B cell (primary cell): ENCODE data around the gene PEX10. TPM values are rescaled to one million over a fixed set of nuclear protein-coding genes. Genes with fewer than 3 reads are reported as not detected.

ENCODE experiments used
- ATAC-seq: fragments of 200-7000 bp; cut with Tn5 transposase; one replicate; pipeline ENCODE4 v1.10.0; 2021; ENCODE audit warnings: low read depth, mild to moderate bottlenecking, moderate number of reproducible peaks, moderate library complexity
- CTCF ChIA-PET: fragments of 350-600 bp; sonication (Branson Sonifier 250); formaldehyde crosslinking; loops from one replicate; lab custom pipeline; 2021; ENCODE audit warnings: antibody characterized with exemption, inconsistent platforms; lab: Charles Lee
- POLR2A ChIA-PET: fragments of 350-600 bp; sonication (Branson Sonifier 250); formaldehyde crosslinking; loops from one replicate; lab custom pipeline; 2021; ENCODE audit warnings: antibody characterized with exemption; lab: Charles Lee
- DNase-seq: peaks from one replicate; pipeline ENCODE4 v3.0.0; 2013
- H2AFZ ChIP-seq: 2 replicates; pipeline ENCODE4 v1.6.1; 2012; ENCODE audit warnings: mild to moderate bottlenecking, low read depth, low read length; ENCODE audit not compliant: insufficient read depth, poor library complexity, severe bottlenecking
- H3K27ac ChIP-seq, 2 donors: 1 replicate in 1 of 2; 2 replicates in 1 of 2; pipeline ENCODE4 v1.5.1; 2012 to 2013; ENCODE audit warnings: low read length in 2 of 2, mild to moderate bottlenecking in 2 of 2, moderate library complexity in 1 of 2
- H3K27me3 ChIP-seq, 4 experiments: fragments of 200-600 bp in 1 of 4; sonication (generic) in 1 of 4; replicated peaks in 1 of 4; 1 replicate in 2 of 4; 2 replicates in 2 of 4; pipeline versions ENCODE4 v1.6.1 to v1.7.0; 2013 to 2016; ENCODE audit warnings: low read length in 3 of 4, mild to moderate bottlenecking in 2 of 4, mixed read lengths in 1 of 4, moderate library complexity in 1 of 4; ENCODE audit not compliant: insufficient read depth in 4 of 4, control insufficient read depth in 3 of 4; ENCODE audit errors: control extremely low read depth in 1 of 4
- H3K36me3 ChIP-seq, 2 experiments: replicated peaks in 1 of 2; 1 replicate in 1 of 2; 2 replicates in 1 of 2; pipeline versions ENCODE4 v1.6.1 to v1.7.1; 2013; ENCODE audit warnings: low read length in 1 of 2; ENCODE audit not compliant: insufficient read depth in 2 of 2, control insufficient read depth in 1 of 2; ENCODE audit errors: control extremely low read depth in 1 of 2, extremely low read depth in 1 of 2
- H3K4me1 ChIP-seq, 2 donors: fragments of 200-600 bp in 1 of 2; sonication (generic) in 1 of 2; 1 replicate in 1 of 2; 2 replicates in 1 of 2; pipeline versions ENCODE4 v1.5.1 to v1.6.1; 2013 to 2017; ENCODE audit warnings: low read length in 2 of 2; ENCODE audit not compliant: control insufficient read depth in 2 of 2, insufficient read depth in 2 of 2
- H3K4me2 ChIP-seq: replicated peaks from 2 replicates; pipeline ENCODE3; 2012; ENCODE audit warnings: mild to moderate bottlenecking, low read depth, low read length; ENCODE audit not compliant: poor library complexity, severe bottlenecking
- H3K4me3 ChIP-seq, 5 experiments: fragments of 200-600 bp in 1 of 5; sonication (generic) in 1 of 5; 1 replicate in 3 of 5; 2 replicates in 2 of 5; pipeline versions ENCODE4 v1.5.1 to v1.7.0; 2011 to 2016; ENCODE audit warnings: low read length in 4 of 5, mild to moderate bottlenecking in 4 of 5, low read depth in 2 of 5, control low read depth in 1 of 5, moderate library complexity in 1 of 5; ENCODE audit not compliant: insufficient read depth in 1 of 5; ENCODE audit errors: control extremely low read depth in 1 of 5, extremely low read depth in 1 of 5
- H3K79me2 ChIP-seq: fragments of 200-600 bp; sonication (generic); one replicate; pipeline ENCODE4 v1.6.0; 2016; ENCODE audit warnings: low read length; ENCODE audit not compliant: control insufficient read depth, insufficient read depth
- H3K9ac ChIP-seq: fragments of 200-600 bp; sonication (generic); 2 replicates; pipeline ENCODE4 v1.6.1; 2017; ENCODE audit warnings: mild to moderate bottlenecking, low read length, moderate library complexity
- H3K9me3 ChIP-seq, 3 donors: one replicate each; pipeline versions ENCODE4 v1.6.1 to v1.7.1; 2013; ENCODE audit warnings: low read length in 2 of 3; ENCODE audit not compliant: control insufficient read depth in 2 of 3, insufficient read depth in 1 of 3; ENCODE audit errors: control extremely low read depth in 1 of 3
- H4K20me1 ChIP-seq: 2 replicates; pipeline ENCODE4 v1.6.0; 2012; ENCODE audit warnings: mild to moderate bottlenecking, low read length; ENCODE audit not compliant: insufficient read depth, control insufficient read depth, poor library complexity, severe bottlenecking
- H3K27ac Mint-ChIP-seq: one replicate; pipeline ENCODE4 v1.8.0; 2021; ENCODE audit warnings: mixed read lengths
- H3K27me3 Mint-ChIP-seq: one replicate; pipeline ENCODE4 v1.8.0; 2021; ENCODE audit warnings: mixed read lengths
- H3K4me1 Mint-ChIP-seq: one replicate; pipeline ENCODE4 v1.8.0; 2021; ENCODE audit warnings: mixed read lengths
- H3K4me3 Mint-ChIP-seq: one replicate; pipeline ENCODE4 v1.8.0; 2021; ENCODE audit warnings: mixed read lengths
- H3K9me3 Mint-ChIP-seq: one replicate; pipeline ENCODE4 v1.8.0; 2022; ENCODE audit warnings: mixed read lengths; ENCODE audit not compliant: insufficient read depth
- EZH2 ChIP-seq: IDR thresholded peaks from 2 replicates; pipeline ENCODE4 v1.6.1; 2012; ENCODE audit warnings: borderline replicate concordance, low read depth, mild to moderate bottlenecking, moderate library complexity, low read length; ENCODE audit not compliant: insufficient read depth, poor library complexity, severe bottlenecking
- WGBS: methylation state at CpG from one replicate; pipeline ENCODE4 v1.1.5; 2013; ENCODE audit warnings: missing lambda C conversion rate; ENCODE audit not compliant: insufficient coverage; 5-methylcytosine and 5-hydroxymethylcytosine counted together
- intact Hi-C: fragments of 100-400 bp; cut with micrococcal nuclease; formaldehyde crosslinking; loops from one replicate; pipeline ENCODE4 v1.10.0; 2022
- polyA plus RNA-seq: library from polyadenylated mRNA; depleted of rRNA; stranded (reverse); fragments of >200 nt; gene quantifications from 2 replicates; pipeline ENCODE4 v1.2.3, GENCODE V29; 2012
- total RNA-seq, 2 donors: library from RNA; stranded (reverse); fragments of 120-200 nt in 1 of 2; gene quantifications; 1 replicate in 1 of 2; 2 replicates in 1 of 2; pipeline versions ENCODE4 v1.2.3 to v1.2.4, GENCODE V29; 2013 to 2022
- TF ChIP-seq, protein P1 (sequence below): fragments of 200-600 bp; IDR thresholded peaks from one replicate; pipeline ENCODE4 v1.8.0; 2022; ENCODE audit warnings: antibody characterized with exemption, mild to moderate bottlenecking

The PEX10 gene
- total and polyA plus RNA-seq, 2 donors (not counting 1 experiment from before 2014, with no cell fraction given), result 13.5 to 18.4 TPM

DNA sequence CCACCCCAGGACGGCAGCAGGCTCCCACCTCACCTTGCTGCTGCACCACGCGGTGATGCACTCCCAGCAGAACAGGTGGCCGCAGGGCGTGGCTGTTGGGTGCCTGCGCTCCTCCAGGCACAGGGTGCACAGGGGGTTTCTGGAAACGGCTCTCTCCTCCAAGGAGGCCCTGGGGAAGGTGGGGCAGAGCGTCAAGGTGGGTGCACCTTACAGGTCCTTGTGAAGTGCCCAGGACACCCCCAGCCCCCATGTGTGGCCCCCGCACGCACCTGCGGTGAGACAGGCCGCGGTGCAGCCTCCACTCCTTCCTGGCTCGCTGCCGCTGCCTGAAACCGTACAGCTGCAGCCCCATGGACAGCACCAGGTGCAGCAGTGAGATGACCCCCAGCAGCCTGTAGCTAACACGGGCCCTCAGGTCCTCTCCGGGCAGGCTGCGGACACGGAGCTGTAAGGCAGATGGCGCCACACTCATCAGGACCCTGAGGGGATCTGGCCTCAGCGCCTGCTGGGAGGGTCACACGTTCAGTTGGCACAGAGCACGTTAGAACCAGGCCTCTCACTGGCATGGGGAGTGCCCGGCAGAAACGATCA, 5.8 kb downstream of the PEX10 start:
- Histone ChIP-seq H2AFZ (no peak overlapping the region), H3K79me2 (peaks cover 28% of the 10 kb centered on the region), H3K9me3 (no peaks in the 10 kb centered on the region), H3K27me3 (no peaks in the 10 kb centered on the region), H4K20me1 (peaks cover 37% of the 10 kb centered on the region), H3K4me2 (no peak overlapping the region), H3K4me1 (peaks cover 1 to 2% of the 10 kb centered on the region in 2 donors), H3K4me3 (no peak overlapping the region), H3K36me3 (peaks cover 0 to 56% of the 10 kb centered on the region in 2 experiments), H3K9ac (no peak overlapping the region), H3K27ac (no peak overlapping the region)
- H3K27ac Mint-ChIP-seq, result no peak overlapping the region
- H3K9me3 Mint-ChIP-seq, result no peaks in the 10 kb centered on the region
- ATAC-seq (no peak), DNase-seq (no peak)
- TF ChIP-seq, protein P1, sequence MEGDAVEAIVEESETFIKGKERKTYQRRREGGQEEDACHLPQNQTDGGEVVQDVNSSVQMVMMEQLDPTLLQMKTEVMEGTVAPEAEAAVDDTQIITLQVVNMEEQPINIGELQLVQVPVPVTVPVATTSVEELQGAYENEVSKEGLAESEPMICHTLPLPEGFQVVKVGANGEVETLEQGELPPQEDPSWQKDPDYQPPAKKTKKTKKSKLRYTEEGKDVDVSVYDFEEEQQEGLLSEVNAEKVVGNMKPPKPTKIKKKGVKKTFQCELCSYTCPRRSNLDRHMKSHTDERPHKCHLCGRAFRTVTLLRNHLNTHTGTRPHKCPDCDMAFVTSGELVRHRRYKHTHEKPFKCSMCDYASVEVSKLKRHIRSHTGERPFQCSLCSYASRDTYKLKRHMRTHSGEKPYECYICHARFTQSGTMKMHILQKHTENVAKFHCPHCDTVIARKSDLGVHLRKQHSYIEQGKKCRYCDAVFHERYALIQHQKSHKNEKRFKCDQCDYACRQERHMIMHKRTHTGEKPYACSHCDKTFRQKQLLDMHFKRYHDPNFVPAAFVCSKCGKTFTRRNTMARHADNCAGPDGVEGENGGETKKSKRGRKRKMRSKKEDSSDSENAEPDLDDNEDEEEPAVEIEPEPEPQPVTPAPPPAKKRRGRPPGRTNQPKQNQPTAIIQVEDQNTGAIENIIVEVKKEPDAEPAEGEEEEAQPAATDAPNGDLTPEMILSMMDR, result no peak
- TF ChIP-seq EZH2, result no peak
- POLR2A ChIA-PET, result interaction anchor here (1.7 kb wide), 1 partner anchor 15 kb away, joined by 3 read pairs; the partner anchor contains the start of genes MORN1 and RER1
- intact Hi-C loops, result no loop called here
- H3K4me1 Mint-ChIP-seq, result peaks cover 7% of the 10 kb centered on the region
- CTCF ChIA-PET, result no interaction called here
- 95% methylated on average over 26 of the region's 26 CpGs for WGBS
- no peaks in the 10 kb centered on the region for H3K27me3 Mint-ChIP-seq
- no peak overlapping the region for H3K4me3 Mint-ChIP-seq

DNA sequence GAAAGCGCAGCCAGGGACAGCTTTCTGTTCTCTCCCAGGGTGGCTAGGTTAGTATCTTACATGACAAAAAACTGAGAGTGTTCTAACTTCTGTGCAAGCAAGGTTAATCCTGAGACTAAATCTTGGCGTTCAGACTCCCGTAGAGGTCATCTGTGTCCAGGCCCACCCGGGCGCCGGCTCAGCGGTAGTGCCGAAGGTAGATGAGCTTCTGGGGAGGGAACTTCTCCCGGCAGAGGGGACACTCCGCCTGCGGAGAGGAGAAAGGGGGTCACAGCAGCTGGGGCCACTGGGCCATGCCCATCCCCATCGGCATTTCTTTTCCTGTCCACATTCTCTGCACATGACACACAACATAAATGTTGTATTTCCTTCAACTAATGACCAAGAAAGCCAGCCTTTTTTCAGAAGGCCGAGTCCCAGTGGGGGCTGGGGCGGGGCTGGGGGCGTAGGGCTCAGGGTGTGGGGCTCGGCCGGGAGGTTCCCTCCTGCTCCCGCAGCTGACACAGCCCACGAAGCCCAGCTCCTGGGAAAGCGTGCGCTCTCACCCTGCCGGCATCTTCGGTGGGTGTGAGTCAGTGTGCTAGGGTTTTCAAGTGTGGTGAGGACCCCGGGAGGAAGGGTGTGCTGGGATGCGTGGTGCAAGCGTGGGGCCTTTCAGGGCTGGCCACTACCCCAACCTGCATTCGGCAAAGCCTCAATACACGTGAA, 6.6 kb downstream of the PEX10 start:
- peaks cover 0 to 61% of the 10 kb centered on the region in 2 experiments for H3K36me3 ChIP-seq
- Mint-ChIP-seq H3K9me3 (no peaks in the 10 kb centered on the region), H3K4me1 (peaks cover 5% of the 10 kb centered on the region), H3K4me3 (no peak overlapping the region), H3K27me3 (no peaks in the 10 kb centered on the region), H3K27ac (no peak overlapping the region)
- intact Hi-C loops, result no loop called here
- no peak overlapping the region for H2AFZ ChIP-seq
- H3K9ac ChIP-seq, result no peak overlapping the region
- no peak for TF ChIP-seq EZH2
- TF ChIP-seq, protein P1, result no peak
- H3K9me3 ChIP-seq, result no peaks in the 10 kb centered on the region
- peaks cover 24% of the 10 kb centered on the region for H3K79me2 ChIP-seq
- peaks cover 43% of the 10 kb centered on the region for H4K20me1 ChIP-seq
- DNase-seq (no peak), ATAC-seq (no peak)
- ChIA-PET CTCF (no interaction called here), POLR2A (no interaction called here)
- no peak overlapping the region for H3K4me3 ChIP-seq
- no peaks in the 10 kb centered on the region for H3K4me1 ChIP-seq
- no peak overlapping the region for H3K27ac ChIP-seq
- no peaks in the 10 kb centered on the region for H3K27me3 ChIP-seq
- no peak overlapping the region for H3K4me2 ChIP-seq
- WGBS, result 96% methylated on average over 28 of the region's 28 CpGs
